Transverse colon (tissue), 3 donors: Measurements from ENCODE around the gene TMEM50B.

Experiments
- CTCF ChIP-seq, 5 experiments: fragments of 200-600 bp in 3 of 5; fragments of 450-650 bp in 2 of 5; sonication (generic) in 3 of 5; IDR thresholded peaks; 1 replicate in 2 of 5; 2 replicates in 3 of 5; pipeline ENCODE4 v1.5.1; 2016 to 2017; ENCODE audit warnings: antibody characterized with exemption in 5 of 5, inconsistent platforms in 3 of 5, mild to moderate bottlenecking in 2 of 5, moderate library complexity in 1 of 5
- EP300 ChIP-seq: sonication (generic); formaldehyde crosslinking; IDR thresholded peaks from one replicate; pipeline ENCODE4 v1.6.1; 2017; ENCODE audit warnings: antibody characterized with exemption, low read depth
- POLR2A ChIP-seq: fragments of 450-650 bp; IDR thresholded peaks from one replicate; pipeline ENCODE4 v1.6.1; 2016; ENCODE audit warnings: antibody characterized with exemption, mild to moderate bottlenecking, moderate library complexity

- TF ChIP-seq CTCF (IDR thresholded peaks at IDR 0.05) (no peak), POLR2A (no peak), EP300 (no peak)
Measured at GRCh38 chr21:33437140-33437539, 42.6 kb downstream of the TMEM50B start.
